GM18498 (cell line): ENCODE results near the gene ARHGAP22.

Experiments
- ATAC-seq: cut with Tn5 transposase; IDR thresholded peaks from one replicate; pipeline ENCODE4 v1.9.1; 2021; ENCODE audit warnings: mild to moderate bottlenecking, moderate library complexity; ENCODE audit not compliant: unreplicated experiment

The ARHGAP22 gene

DNA sequence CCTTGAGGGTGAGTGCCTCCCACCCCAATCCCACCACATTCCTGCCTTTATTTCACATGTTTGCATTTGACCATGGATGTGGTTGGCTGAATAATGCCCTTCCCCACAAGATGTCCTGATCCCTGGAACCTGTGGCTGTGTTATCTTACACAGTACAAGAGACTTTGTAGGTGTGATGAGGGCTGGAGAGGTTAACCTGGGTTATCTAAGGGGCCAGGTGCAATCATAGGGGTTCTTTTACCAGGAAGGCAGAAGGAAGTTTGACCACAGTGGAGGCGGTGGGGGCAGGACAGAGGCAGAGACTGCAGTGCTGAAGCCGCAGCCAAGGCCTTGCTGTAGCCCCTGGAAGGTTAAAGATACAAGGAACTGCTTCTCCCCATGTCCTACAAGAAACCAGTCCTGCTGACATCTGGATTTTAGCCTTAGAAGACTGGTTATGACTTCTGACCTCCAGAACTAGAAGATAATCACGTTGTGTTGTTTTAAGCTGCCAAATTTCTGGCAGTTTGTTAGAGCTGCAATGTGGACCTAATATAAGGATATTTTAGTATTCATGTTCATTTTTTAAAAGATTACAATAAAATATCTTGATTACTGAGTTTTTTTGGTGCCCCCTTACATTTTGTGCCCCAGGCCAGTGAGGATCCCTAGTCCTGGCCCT, 136.6 kb downstream of the ARHGAP22 start:
- no peak for ATAC-seq

- ATAC-seq: no peak
Measured at GRCh38 chr10:48467669-48468068, 137.2 kb downstream of the ARHGAP22 start.

GRCh38 chr10:48466611-48467240, 138.1 kb downstream of the ARHGAP22 start:
- no peak for ATAC-seq

DNA sequence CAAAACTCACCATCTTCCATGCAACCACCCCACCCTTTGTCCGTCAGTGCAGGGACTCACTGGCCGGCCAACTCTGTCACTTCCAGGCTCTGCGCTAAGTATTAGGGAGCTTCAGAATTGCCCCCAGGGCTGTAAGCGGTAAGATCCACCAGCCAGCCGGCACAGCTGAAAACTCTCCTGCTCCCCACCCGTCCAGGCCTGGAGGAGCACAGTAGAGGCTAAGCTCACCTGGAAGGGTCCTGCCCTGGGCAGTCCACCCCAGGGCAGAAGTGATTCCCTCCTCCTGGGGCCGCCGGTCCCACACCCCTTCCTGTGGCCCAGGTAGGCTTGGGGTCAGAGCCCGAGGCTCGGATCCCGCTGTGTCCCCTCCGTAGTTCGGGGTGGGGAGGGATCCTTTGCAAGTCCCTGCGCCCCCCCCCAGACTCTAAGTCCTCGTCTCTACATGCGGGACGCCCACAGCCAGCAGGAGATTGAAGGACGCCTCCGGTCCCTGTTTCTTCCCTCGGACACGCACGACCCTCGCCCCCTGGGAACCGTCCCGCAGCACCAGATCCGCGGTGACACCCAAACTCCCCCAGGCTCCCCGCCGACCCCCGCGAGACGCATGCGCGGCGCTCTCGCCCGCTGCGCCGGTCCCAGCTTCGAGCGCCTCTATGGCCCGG, 138.9 kb downstream of the ARHGAP22 start:
- ATAC-seq: no peak

GRCh38 chr10:48464871-48465736, 139.8 kb downstream of the ARHGAP22 start:
- ATAC-seq: no peak

GRCh38 chr10:48464121-48464870, 140.6 kb downstream of the ARHGAP22 start:
- no peak for ATAC-seq

DNA sequence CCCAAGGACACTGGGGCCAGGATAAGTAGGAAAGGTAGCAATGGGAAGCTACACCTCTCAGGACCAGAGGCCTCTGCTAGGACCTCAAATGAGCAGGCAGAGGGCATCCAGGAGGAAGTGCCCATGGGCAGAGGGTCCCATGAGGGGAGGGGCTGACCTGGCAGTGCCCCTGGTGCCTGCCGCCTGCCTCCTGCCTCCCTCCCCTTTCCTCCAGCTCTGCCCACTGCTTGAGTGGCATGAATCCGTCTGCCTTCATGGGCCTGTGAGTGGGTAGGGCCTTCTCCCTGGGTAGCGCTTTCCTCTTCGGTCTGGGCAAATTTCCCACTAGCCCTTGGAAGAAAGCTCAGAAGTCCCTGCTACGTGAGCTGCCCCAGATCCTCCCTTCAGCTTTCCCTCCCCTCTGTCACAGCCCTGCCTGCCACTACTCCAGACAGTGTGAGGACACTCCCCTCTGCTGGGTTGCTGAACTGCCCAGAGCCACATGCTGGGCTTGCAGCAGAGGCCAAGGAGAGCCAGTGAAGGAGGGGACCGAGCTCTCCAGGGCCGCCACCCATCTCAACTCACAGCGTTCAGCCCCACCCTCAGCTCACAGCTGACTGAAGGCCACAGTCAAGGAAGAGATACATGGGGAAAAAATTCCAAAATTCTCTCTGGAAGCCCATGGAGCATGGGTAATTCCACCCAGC, 141.4 kb downstream of the ARHGAP22 start:
- ATAC-seq: no peak

DNA sequence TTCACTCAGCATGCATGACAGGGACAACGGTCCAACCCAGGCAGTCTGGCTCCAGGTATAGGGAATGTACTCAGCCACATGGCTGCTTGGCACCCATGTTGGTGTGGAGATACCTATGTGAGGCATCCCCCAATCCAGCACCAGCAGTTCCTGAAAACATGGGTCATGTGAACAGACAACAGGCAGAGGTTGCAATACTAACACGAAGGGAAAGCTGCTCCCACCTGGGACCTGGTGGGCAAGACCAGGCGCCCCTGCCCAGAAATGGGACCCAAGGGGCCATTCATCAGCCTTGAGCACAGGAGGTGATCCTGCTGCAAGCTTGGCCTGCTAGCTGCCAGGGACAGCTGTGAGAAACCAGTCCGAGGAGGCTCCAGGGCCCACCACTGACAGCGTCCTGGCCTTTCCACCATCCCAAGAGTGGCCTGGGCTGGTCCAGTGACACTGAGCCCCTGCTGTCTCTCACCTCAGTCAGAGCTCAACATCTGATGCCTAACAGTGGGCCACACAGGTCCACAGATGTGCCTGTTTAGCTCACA, 142.3 kb downstream of the ARHGAP22 start:
- no peak for ATAC-seq

DNA sequence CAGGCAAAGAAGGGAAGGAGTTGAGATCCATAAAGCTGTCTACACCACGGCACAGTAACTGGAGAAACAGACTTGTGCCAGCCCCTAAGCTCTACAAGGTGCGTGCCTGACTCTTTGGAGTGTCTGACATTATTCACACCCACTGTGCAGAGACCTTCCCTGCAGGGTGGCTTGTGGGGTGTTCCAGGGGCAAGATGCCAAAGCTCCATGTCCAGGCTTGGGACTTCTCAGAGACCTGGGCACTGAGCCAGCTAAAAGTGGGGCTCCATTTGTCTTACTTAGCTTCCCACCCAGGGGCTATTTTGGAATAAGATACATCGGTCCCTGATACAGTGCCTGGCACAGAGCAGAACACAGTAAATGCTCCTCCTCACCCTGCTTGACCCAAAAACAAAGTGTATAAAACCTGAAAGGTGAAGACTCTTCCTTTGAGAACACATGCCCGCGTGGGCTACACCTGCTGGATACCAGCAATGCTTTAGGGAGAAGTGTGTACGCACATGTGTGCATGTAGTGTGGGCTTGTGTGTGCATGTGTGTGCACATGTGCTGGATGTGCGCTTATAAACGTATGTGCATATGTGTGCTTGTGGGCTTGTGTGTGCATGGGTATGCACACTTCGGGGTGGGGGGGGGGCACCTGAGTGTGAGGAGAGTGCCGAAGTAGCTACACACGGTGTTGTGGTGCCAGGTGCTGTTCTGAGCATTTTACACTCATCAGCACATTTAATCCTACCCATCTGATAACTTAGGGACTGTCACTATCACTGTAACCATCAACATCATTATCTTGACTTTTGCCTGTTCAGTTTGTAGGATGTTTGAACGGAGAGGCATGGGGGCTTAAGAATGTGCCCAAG, 143.0 kb downstream of the ARHGAP22 start:
- ATAC-seq: no peak

GRCh38 chr10:48460182-48460581, 144.7 kb downstream of the ARHGAP22 start:
- ATAC-seq: no peak

DNA sequence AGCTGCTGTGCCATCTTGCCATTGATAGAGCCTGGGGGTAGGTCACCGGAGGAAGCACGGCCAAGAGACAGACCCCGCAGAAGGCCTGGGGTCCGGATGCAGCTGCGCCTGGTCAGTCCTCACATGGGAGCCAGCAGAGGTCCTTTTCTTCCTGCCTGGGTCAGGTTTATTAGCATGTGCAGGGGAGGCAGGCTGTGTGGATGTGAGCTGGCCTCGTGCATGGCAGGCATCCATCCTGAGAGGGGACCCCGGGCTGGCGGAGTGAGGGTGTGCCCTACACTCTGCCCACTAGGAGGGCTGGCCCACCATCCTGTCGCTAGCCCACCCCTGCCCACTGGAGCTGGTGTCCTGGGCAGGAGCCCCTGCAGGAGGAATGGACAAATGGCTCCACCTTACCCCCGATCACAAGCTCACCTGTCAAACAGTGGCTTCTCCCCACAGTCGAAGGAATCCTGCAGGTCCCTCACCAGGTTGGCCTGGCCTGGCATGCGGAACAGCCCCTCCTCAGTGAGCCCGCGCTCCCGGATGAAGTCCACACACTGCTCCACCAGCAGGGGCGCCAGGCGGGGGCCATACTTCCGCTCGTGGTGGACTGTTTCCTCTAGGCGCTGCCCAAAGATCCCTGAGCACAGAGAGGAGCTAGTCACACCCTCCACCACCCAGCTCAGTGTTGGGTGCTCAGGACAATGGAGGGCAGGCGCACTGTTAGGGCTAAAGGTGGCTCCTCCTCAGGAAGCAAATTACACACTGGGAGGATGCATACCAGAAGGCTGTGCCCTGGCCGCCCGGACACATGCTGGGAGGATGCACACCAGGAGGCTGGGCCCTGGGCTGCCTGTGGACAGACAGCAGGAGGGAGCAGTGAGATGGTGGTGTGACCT, 145.4 kb downstream of the ARHGAP22 start:
- no peak for ATAC-seq

DNA sequence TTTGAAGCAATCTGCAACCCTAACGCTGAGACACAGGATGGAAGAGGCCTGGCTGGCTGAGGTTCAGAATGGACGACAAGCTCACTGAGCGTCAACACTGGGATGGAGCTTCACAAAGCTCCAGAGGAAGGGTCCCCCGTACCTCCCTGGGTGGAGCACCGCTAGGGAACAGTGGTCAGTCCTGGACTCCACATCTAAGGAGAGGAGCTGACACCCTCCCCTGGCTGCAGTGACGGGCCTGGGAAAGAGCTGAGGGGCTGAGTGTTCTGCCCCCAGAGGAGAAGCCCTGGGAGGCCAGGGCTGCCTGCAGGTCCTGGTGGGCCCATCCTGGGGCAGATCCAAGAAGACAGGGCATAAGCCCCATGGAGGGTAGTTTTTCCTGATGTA, 146.2 kb downstream of the ARHGAP22 start:
- no peak for ATAC-seq

GRCh38 chr10:48457949-48458661, 146.8 kb downstream of the ARHGAP22 start:
- ATAC-seq: no peak

GRCh38 chr10:48456808-48457761, 147.8 kb downstream of the ARHGAP22 start:
- no peak for ATAC-seq

DNA sequence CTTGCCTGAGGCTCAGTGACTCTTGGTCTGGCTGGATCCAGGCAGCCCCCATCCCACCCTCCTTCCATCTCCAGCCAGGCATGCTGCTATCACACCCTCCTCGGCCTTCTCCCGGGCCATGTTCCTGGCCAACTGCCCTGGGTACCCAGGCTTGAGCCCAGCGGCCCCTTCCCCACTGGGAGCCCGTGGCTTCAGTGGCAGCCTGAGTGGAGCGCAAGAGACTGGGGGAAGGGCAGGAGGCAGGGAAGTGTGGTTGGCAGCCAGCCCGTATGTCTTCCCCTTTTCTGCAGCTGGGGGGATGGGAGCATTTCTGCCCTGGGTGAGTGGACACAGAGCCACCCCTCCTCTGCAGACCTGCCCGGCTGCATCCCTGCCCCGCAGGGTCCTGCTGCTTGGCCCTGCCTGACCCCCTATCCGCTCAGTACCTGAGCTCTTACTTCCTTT, 148.5 kb downstream of the ARHGAP22 start:
- no peak for ATAC-seq
